HepG2 (cell line): ENCODE results near the gene SMIM29. TPM values are rescaled to one million over a fixed set of nuclear protein-coding genes. Genes with fewer than 3 reads are reported as not detected.

ENCODE experiments used
- HNRNPLL ChIP-seq: fragments of 200-400 bp; formaldehyde crosslinking; IDR thresholded peaks from 2 replicates; pipeline ENCODE4 v1.6.1; 2017; ENCODE audit warnings: mild to moderate bottlenecking, low read depth, low read length; ENCODE audit not compliant: poor library complexity, severe bottlenecking
- HOXA7 ChIP-seq: sonication (generic); formaldehyde crosslinking; IDR thresholded peaks from 2 replicates; pipeline ENCODE4 v1.8.1; 2022; ENCODE audit warnings: mild to moderate bottlenecking, missing genetic modification reagents, moderate library complexity
- KMT2B ChIP-seq: IDR thresholded peaks from 2 replicates; pipeline ENCODE4 v1.6.1; 2016; ENCODE audit warnings: missing genetic modification reagents, missing compliant biosample characterization
- MTA1 ChIP-seq: sonication (generic); formaldehyde crosslinking; IDR thresholded peaks from 2 replicates; pipeline ENCODE4 v1.4.0; 2020; ENCODE audit warnings: missing genetic modification reagents, mild to moderate bottlenecking, borderline replicate concordance
- MXI1 ChIP-seq: IDR thresholded peaks from 3 replicates; pipeline ENCODE4 v1.6.1; 2012; ENCODE audit warnings: low read depth, low read length, inconsistent platforms, borderline replicate concordance
- POGZ ChIP-seq: sonication (generic); formaldehyde crosslinking; IDR thresholded peaks from 2 replicates; pipeline ENCODE4 v1.4.0; 2020; ENCODE audit warnings: mild to moderate bottlenecking, missing genetic modification reagents
- POLR2A ChIP-seq, 2 experiments: IDR thresholded peaks; 2 replicates each; pipeline ENCODE4 v1.6.1; 2011; ENCODE audit warnings: low read depth in 2 of 2, low read length in 2 of 2, mild to moderate bottlenecking in 1 of 2, moderate library complexity in 1 of 2; ENCODE audit not compliant: insufficient read depth in 1 of 2
- POLR2AphosphoS5 ChIP-seq: IDR thresholded peaks from 2 replicates; pipeline ENCODE4 v1.6.1; 2012; ENCODE audit warnings: low read depth, low read length
- SIN3A ChIP-seq: IDR thresholded peaks from 2 replicates; pipeline ENCODE4 v1.6.1; 2011; ENCODE audit warnings: low read depth, mild to moderate bottlenecking, control low read depth, low read length, borderline replicate concordance
- SNAPC2 ChIP-seq: sonication (generic); formaldehyde crosslinking; IDR thresholded peaks from 2 replicates; pipeline ENCODE4 v1.8.1; 2022; ENCODE audit warnings: mild to moderate bottlenecking, missing genetic modification reagents
- THRA ChIP-seq: sonication (generic); formaldehyde crosslinking; IDR thresholded peaks from 2 replicates; pipeline ENCODE4 v1.4.0; 2020; ENCODE audit warnings: missing genetic modification reagents, borderline replicate concordance
- ZFP91 ChIP-seq: sonication (generic); formaldehyde crosslinking; IDR thresholded peaks from 2 replicates; pipeline ENCODE4 v1.9.0; 2022; ENCODE audit warnings: missing genetic modification reagents, mild to moderate bottlenecking, borderline replicate concordance
- ZNF17 ChIP-seq: sonication (generic); formaldehyde crosslinking; IDR thresholded peaks from 2 replicates; pipeline ENCODE4 v1.5.0; 2020; ENCODE audit warnings: mild to moderate bottlenecking, missing genetic modification reagents
- ZNF501 ChIP-seq: sonication (generic); formaldehyde crosslinking; IDR thresholded peaks from 2 replicates; pipeline ENCODE4 v1.5.1; 2020; ENCODE audit warnings: mild to moderate bottlenecking, moderate library complexity, missing genetic modification reagents
- ZNF792 ChIP-seq: IDR thresholded peaks from 2 replicates; pipeline ENCODE4 v1.6.1; 2016
- ZSCAN21 ChIP-seq: sonication (generic); formaldehyde crosslinking; IDR thresholded peaks from 2 replicates; pipeline ENCODE4 v1.8.0; 2022; ENCODE audit warnings: mild to moderate bottlenecking, missing genetic modification reagents, moderate library complexity, borderline replicate concordance
- polyA plus RNA-seq, 8 experiments: library from polyadenylated mRNA; depleted of rRNA in 3 of 8; stranded (reverse) in 7 of 8; unstranded in 1 of 8; fragments of >200 nt; fragmentation: Illumina TruSeq in 4 of 8; extraction: Trizol in 4 of 8; gene quantifications; 2 replicates each; pipeline versions ENCODE4 v1.2.1 to v1.2.3, GENCODE V29; 2011 to 2016; ENCODE audit warnings: low read depth in 4 of 8, missing spikeins in 1 of 8, mixed read lengths in 1 of 8; ENCODE audit not compliant: insufficient read depth in 1 of 8
- total RNA-seq, 5 experiments: library from RNA; depleted of rRNA; stranded (reverse); fragments of >200 nt; fragmentation: Illumina TruSeq; extraction: Trizol; gene quantifications; 2 replicates each; pipeline ENCODE4 v1.2.3, GENCODE V29; 2016; ENCODE audit warnings: low read depth in 1 of 5
- TF ChIP-seq, protein P1 (sequence below): sonication (generic); formaldehyde crosslinking; IDR thresholded peaks from 2 replicates; pipeline ENCODE4 v1.5.0; 2020; ENCODE audit warnings: missing genetic modification reagents
- TF ChIP-seq, protein P2 (sequence below): sonication (generic); formaldehyde crosslinking; IDR thresholded peaks from 2 replicates; pipeline ENCODE4 v1.8.1; 2023; ENCODE audit warnings: mild to moderate bottlenecking, missing genetic modification reagents
- TF ChIP-seq, protein P3 (sequence below): sonication (generic); formaldehyde crosslinking; IDR thresholded peaks from 2 replicates; pipeline ENCODE4 v1.5.1; 2020; ENCODE audit warnings: missing genetic modification reagents, mild to moderate bottlenecking, borderline replicate concordance

The SMIM29 gene
- total and polyA plus RNA-seq, 2 of the 13 experiments (the other 11 are each of a cell fraction or from before 2014, with no cell fraction given): 8.8 to 15.3 TPM

DNA sequence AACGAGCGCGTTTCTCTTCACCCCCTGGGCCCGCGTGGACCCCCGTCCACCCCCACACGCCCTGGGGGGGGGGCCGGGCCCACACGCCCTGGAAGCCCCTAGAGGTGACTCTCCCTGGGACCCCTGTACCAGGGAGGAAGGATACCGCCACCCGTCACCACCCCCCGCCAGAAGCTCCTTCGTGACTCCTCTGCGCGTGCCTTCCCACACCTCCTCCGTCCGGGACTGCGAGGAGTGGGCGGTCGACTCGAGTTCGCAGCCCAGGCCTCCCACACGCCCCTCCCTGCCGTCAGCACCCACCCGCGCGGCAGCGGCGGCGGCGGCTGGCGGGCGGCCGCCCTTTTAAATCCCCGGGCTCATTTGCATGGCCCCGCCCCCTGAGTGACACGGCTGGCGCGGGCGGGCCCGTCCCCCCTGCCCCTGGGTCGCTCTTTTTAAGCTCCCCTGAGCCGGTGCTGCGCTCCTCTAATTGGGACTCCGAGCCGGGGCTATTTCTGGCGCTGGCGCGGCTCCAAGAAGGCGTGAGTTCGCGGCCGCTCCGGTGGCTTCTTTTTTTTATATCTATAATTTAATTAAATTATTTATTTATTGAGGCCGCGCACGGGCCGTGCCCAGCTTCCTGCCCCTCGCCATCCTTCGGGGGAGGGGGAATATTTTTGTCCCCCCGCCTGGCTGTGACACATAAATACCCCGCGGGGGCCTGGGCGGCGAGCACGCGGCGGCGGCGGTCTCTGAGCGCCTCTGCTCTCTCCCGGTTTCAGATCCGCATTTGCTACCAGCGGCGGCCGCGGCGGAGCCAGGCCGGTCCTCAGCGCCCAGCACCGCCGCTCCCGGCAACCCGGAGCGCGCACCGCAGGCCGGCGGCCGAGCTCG lies 12.1 kb downstream of the SMIM29 start, which contains the start of gene HMGA1 (continued):
- TF ChIP-seq, protein P1, sequence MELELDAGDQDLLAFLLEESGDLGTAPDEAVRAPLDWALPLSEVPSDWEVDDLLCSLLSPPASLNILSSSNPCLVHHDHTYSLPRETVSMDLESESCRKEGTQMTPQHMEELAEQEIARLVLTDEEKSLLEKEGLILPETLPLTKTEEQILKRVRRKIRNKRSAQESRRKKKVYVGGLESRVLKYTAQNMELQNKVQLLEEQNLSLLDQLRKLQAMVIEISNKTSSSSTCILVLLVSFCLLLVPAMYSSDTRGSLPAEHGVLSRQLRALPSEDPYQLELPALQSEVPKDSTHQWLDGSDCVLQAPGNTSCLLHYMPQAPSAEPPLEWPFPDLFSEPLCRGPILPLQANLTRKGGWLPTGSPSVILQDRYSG (CRISPR knock-in tag): no peak
- TF ChIP-seq, protein P2, sequence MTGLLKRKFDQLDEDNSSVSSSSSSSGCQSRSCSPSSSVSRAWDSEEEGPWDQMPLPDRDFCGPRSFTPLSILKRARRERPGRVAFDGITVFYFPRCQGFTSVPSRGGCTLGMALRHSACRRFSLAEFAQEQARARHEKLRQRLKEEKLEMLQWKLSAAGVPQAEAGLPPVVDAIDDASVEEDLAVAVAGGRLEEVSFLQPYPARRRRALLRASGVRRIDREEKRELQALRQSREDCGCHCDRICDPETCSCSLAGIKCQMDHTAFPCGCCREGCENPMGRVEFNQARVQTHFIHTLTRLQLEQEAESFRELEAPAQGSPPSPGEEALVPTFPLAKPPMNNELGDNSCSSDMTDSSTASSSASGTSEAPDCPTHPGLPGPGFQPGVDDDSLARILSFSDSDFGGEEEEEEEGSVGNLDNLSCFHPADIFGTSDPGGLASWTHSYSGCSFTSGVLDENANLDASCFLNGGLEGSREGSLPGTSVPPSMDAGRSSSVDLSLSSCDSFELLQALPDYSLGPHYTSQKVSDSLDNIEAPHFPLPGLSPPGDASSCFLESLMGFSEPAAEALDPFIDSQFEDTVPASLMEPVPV (CRISPR knock-in tag): peak; percentile 32; the same call in 1 of the 2 replicates
- TF ChIP-seq KMT2B (CRISPR knock-in tag) (peak; percentile 53; the same call in 1 of the 2 replicates), POGZ (0 out of 2 replicates have a peak, but pooled peaks have one; percentile 39), POLR2A (IDR thresholded peaks at IDR 0.05; ENCODE audit: insufficient read depth in 1 of 2, low read depth in 2 of 2, low read length in 2 of 2) (peak; percentile 86 to 87), HNRNPLL (peak; percentile 65), ZFP91 (CRISPR knock-in tag) (peak; percentile 87), ZNF792 (CRISPR knock-in tag) (0 out of 2 replicates have a peak, but pooled peaks have one; percentile 18), POLR2AphosphoS5 (peak; percentile 77), MTA1 (0 out of 2 replicates have a peak, but pooled peaks have one; percentile 36), HOXA7 (CRISPR knock-in tag) (no peak), ZNF17 (no peak), ZSCAN21 (CRISPR knock-in tag) (peak; percentile 42; the same call in 1 of the 2 replicates), ZNF501 (CRISPR knock-in tag) (peak; percentile 72), THRA (no peak), MXI1 (peak; percentile 46; the same call in 1 of the 3 replicates), SNAPC2 (CRISPR knock-in tag) (0 out of 2 replicates have a peak, but pooled peaks have one; percentile 52), SIN3A (peak; percentile 40; the same call in 1 of the 2 replicates)
- TF ChIP-seq, protein P3, sequence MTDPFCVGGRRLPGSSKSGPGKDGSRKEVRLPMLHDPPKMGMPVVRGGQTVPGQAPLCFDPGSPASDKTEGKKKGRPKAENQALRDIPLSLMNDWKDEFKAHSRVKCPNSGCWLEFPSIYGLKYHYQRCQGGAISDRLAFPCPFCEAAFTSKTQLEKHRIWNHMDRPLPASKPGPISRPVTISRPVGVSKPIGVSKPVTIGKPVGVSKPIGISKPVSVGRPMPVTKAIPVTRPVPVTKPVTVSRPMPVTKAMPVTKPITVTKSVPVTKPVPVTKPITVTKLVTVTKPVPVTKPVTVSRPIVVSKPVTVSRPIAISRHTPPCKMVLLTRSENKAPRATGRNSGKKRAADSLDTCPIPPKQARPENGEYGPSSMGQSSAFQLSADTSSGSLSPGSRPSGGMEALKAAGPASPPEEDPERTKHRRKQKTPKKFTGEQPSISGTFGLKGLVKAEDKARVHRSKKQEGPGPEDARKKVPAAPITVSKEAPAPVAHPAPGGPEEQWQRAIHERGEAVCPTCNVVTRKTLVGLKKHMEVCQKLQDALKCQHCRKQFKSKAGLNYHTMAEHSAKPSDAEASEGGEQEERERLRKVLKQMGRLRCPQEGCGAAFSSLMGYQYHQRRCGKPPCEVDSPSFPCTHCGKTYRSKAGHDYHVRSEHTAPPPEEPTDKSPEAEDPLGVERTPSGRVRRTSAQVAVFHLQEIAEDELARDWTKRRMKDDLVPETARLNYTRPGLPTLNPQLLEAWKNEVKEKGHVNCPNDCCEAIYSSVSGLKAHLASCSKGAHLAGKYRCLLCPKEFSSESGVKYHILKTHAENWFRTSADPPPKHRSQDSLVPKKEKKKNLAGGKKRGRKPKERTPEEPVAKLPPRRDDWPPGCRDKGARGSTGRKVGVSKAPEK (CRISPR knock-in tag): no peak
